ENCODE data around the gene ASH1L. TPM values are rescaled to one million over a fixed set of nuclear protein-coding genes. Genes with fewer than 3 reads are reported as not detected.
"Not testable (repeated sequence)": the region's sequence is repeated elsewhere in the genome, so short reads cannot be mapped to it uniquely, and the experiment has no call there.

Gene ASH1L
- total and polyA plus RNA-seq, 2 donors (not counting 3 experiments of a cell fraction or from before 2014, with no cell fraction given), result 11.6 to 29.2 TPM

DNA sequence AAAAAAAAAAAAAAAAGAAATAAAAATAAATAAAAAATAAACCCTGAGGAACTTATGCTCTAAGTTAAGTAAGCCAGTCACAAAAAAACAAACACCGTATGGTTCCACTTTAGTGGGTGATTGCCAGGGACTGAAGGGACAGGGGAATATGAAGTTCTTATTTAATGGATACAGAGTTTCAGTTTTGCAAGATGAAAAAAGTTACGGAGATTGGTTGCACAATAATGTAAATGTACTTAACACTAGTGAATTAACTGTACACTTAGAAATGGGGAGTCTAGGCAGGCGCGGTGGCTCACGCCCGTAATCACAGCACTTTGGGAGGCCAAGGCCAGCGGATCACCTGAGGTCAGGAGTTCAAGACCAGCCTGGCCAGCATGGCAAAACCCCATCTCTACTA lies 111.4 kb downstream of the ASH1L start:
- Histone ChIP-seq H3K79me2 (ENCODE audit: control insufficient read depth, insufficient read depth, low read length) (no peaks in the 10 kb centered on the region), H3K9ac (replicated peaks; ENCODE audit: extremely low read depth, insufficient read depth, low read length) (no peak overlapping the region), H3K36me3 (ENCODE audit: control insufficient read depth in 2 of 2, extremely low read depth in 1 of 2, insufficient read depth in 2 of 2, low read length in 2 of 2) (peaks cover 0 to 2% of the 10 kb centered on the region in 2 experiments), H3K4me2 (ENCODE audit: insufficient read depth, low read length) (no peak overlapping the region), H2AFZ (ENCODE audit: low read depth, low read length) (no peak overlapping the region), H3K9me3 (replicated peaks; ENCODE audit: control insufficient read depth, insufficient read depth, low read length) (no peaks in the 10 kb centered on the region), H3K27me3 (ENCODE audit: control insufficient read depth in 2 of 2, insufficient read depth in 2 of 2, low read length in 2 of 2) (no peaks in the 10 kb centered on the region), H3K9me1 (replicated peaks; ENCODE audit: control insufficient read depth, extremely low read depth, insufficient read depth, low read length) (no peaks in the 10 kb centered on the region), H4K20me1 (replicated peaks; ENCODE audit: control insufficient read depth, extremely low read depth, insufficient read depth, low read length) (no peaks in the 10 kb centered on the region), H3K4me3 (replicated peaks in 1 of 3; ENCODE audit: insufficient read depth in 1 of 3, low read depth in 1 of 3, low read length in 3 of 3) (no peak overlapping the region), H3K4me1 (ENCODE audit: control insufficient read depth, extremely low read depth, insufficient read depth, low read length) (no peaks in the 10 kb centered on the region), H3K27ac (ENCODE audit: insufficient read depth, low read depth, low read length) (no peak overlapping the region)
- BruUV-seq (replicated peaks), result no TSS peak
- intact Hi-C loops (cut with micrococcal nuclease) (no loop called here), dilution Hi-C loops (cut with MboI; ENCODE audit: extremely low pct_ligation_motif_present, low sequenced_read_pairs) (no loop called here)
- TF ChIP-seq POLR2A (IDR thresholded peaks at IDR 0.05; ENCODE audit: low read depth, low read length), result no peak
- no peak for TF ChIP-seq MYC (IDR thresholded peaks at IDR 0.05; ENCODE audit: low read depth, low read length)
- TF ChIP-seq FOS (IDR thresholded peaks at IDR 0.05; ENCODE audit: borderline replicate concordance, insufficient read depth, low read length), result no peak
- TF ChIP-seq, protein P1, sequence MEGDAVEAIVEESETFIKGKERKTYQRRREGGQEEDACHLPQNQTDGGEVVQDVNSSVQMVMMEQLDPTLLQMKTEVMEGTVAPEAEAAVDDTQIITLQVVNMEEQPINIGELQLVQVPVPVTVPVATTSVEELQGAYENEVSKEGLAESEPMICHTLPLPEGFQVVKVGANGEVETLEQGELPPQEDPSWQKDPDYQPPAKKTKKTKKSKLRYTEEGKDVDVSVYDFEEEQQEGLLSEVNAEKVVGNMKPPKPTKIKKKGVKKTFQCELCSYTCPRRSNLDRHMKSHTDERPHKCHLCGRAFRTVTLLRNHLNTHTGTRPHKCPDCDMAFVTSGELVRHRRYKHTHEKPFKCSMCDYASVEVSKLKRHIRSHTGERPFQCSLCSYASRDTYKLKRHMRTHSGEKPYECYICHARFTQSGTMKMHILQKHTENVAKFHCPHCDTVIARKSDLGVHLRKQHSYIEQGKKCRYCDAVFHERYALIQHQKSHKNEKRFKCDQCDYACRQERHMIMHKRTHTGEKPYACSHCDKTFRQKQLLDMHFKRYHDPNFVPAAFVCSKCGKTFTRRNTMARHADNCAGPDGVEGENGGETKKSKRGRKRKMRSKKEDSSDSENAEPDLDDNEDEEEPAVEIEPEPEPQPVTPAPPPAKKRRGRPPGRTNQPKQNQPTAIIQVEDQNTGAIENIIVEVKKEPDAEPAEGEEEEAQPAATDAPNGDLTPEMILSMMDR (IDR thresholded peaks at IDR 0.05; ENCODE audit: extremely low read depth in 1 of 2, insufficient read depth in 1 of 2, low read depth in 1 of 2, low read length in 2 of 2), result no peak
- no peak for TF ChIP-seq GATA2 (IDR thresholded peaks at IDR 0.05; ENCODE audit: insufficient read depth, insufficient read length, low read depth, low read length)
- TF ChIP-seq, protein P2, sequence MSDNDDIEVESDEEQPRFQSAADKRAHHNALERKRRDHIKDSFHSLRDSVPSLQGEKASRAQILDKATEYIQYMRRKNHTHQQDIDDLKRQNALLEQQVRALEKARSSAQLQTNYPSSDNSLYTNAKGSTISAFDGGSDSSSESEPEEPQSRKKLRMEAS (IDR thresholded peaks at IDR 0.05; ENCODE audit: insufficient read depth, insufficient read length), result no peak
- TF ChIP-seq JUN (IDR thresholded peaks at IDR 0.05; ENCODE audit: borderline replicate concordance, insufficient read depth, insufficient read length, low read depth), result no peak
- TF ChIP-seq EZH2 (IDR thresholded peaks at IDR 0.05; ENCODE audit: borderline replicate concordance, low read depth, low read length, severe bottlenecking), result no peak
- no peak for TF ChIP-seq POLR2AphosphoS5 (IDR thresholded peaks at IDR 0.05; ENCODE audit: insufficient read depth, low read depth, low read length)
- POLR2A ChIA-PET, result no interaction called here
- FAIRE-seq, result no peak
- CTCF ChIA-PET, result no interaction called here
- no peak for DNase-seq (ENCODE audit: low read depth, low spot score)

DNA sequence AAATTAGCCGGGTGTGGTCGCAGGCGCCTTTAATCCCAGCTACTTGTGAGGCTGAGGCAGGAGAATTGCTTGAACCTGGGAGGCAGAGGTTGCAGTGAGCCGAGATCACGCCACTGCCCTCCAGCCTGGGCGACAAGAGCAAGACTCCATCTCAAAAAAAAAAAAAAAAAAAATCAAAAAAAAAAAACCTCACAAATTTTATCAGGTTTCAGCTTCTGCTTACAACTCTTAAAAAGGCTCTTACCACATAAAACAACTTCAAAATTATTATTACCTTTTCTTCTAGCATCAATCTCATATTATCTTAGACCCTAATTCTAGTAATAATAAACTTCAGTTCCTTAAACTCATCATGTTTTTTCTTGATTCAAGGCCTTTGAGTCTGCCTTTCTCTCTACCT lies 120.2 kb downstream of the ASH1L start:
- H3K36me3 ChIP-seq (ENCODE audit: control insufficient read depth in 2 of 2, extremely low read depth in 1 of 2, insufficient read depth in 2 of 2, low read length in 2 of 2); intact Hi-C loops (cut with micrococcal nuclease); H3K4me3 ChIP-seq (replicated peaks in 1 of 3; ENCODE audit: insufficient read depth in 1 of 3, low read depth in 1 of 3, low read length in 3 of 3); FAIRE-seq; BruUV-seq (replicated peaks); dilution Hi-C loops (cut with MboI; ENCODE audit: extremely low pct_ligation_motif_present, low sequenced_read_pairs); DNase-seq (ENCODE audit: low read depth, low spot score); POLR2A ChIA-PET; H3K27ac ChIP-seq (ENCODE audit: insufficient read depth, low read depth, low read length); H3K27me3 ChIP-seq (ENCODE audit: control insufficient read depth in 2 of 2, insufficient read depth in 2 of 2, low read length in 2 of 2); H3K9me3 ChIP-seq (replicated peaks; ENCODE audit: control insufficient read depth, insufficient read depth, low read length); H3K4me1 ChIP-seq (ENCODE audit: control insufficient read depth, extremely low read depth, insufficient read depth, low read length); H3K79me2 ChIP-seq (ENCODE audit: control insufficient read depth, insufficient read depth, low read length); H2AFZ ChIP-seq (ENCODE audit: low read depth, low read length); H3K4me2 ChIP-seq (ENCODE audit: insufficient read depth, low read length); H3K9me1 ChIP-seq (replicated peaks; ENCODE audit: control insufficient read depth, extremely low read depth, insufficient read depth, low read length); H3K9ac ChIP-seq (replicated peaks; ENCODE audit: extremely low read depth, insufficient read depth, low read length); H4K20me1 ChIP-seq (replicated peaks; ENCODE audit: control insufficient read depth, extremely low read depth, insufficient read depth, low read length): not testable (repeated sequence)
- CTCF ChIA-PET, result interaction anchor here (0.7 to 3.0 kb wide), 2 partner anchors 25 to 62 kb away, joined by 3 to 10 read pairs; no protein-coding TSS in a partner anchor

All from endothelial cell of umbilical vein (primary cell).